K562 (cell line): Measurements from ENCODE around the gene RREB1. TPM values are rescaled to one million over a fixed set of nuclear protein-coding genes. Genes with fewer than 3 reads are reported as not detected.

Experiments
- AFF4 ChIP-seq: sonication (generic); formaldehyde crosslinking; IDR thresholded peaks from 2 replicates; pipeline ENCODE4 v1.8.0; 2023; ENCODE audit warnings: mild to moderate bottlenecking, missing genetic modification reagents
- FOXA3 ChIP-seq, 2 experiments: fragments of 450-650 bp in 1 of 2; sonication (generic) in 1 of 2; formaldehyde crosslinking; IDR thresholded peaks in 1 of 2; conservative IDR thresholded peaks in 1 of 2; 2 replicates each; pipeline versions ENCODE4 v1.4.0 to v1.8.0; 2020 to 2022; ENCODE audit warnings: mild to moderate bottlenecking in 2 of 2, missing genetic modification reagents in 1 of 2
- FOXJ3 ChIP-seq: sonication (generic); formaldehyde crosslinking; IDR thresholded peaks from 2 replicates; pipeline ENCODE4 v1.4.0; 2020; ENCODE audit warnings: mild to moderate bottlenecking, missing genetic modification reagents
- HNRNPLL ChIP-seq: fragments of 200-400 bp; formaldehyde crosslinking; IDR thresholded peaks from 2 replicates; pipeline ENCODE4 v1.6.1; 2017; ENCODE audit warnings: low read length, low read depth, mild to moderate bottlenecking; ENCODE audit not compliant: poor library complexity, severe bottlenecking
- MAX ChIP-seq: sonication (generic); formaldehyde crosslinking; IDR thresholded peaks from 2 replicates; pipeline ENCODE4 v1.9.0; 2022; ENCODE audit warnings: mild to moderate bottlenecking, missing genetic modification reagents
- MCM2 ChIP-seq: fragments of 450-650 bp; IDR thresholded peaks from 2 replicates; pipeline ENCODE4 v1.6.1; 2017; ENCODE audit warnings: low read depth, mild to moderate bottlenecking
- MECOM ChIP-seq: fragments of 250-450 bp; sonication (Bioruptor Pico); IDR thresholded peaks from 2 replicates; pipeline ENCODE4 v1.8.0; 2022; ENCODE audit warnings: inconsistent platforms
- OTX1 ChIP-seq: fragments of 450-650 bp; formaldehyde crosslinking; IDR thresholded peaks from 2 replicates; pipeline ENCODE4 v1.4.0; 2022; ENCODE audit warnings: mild to moderate bottlenecking
- PHB ChIP-seq: fragments of 250-450 bp; sonication (Bioruptor Pico); IDR thresholded peaks from 2 replicates; pipeline ENCODE4 v1.5.0; 2021
- POU5F1 ChIP-seq: fragments of 150-350 bp; IDR thresholded peaks from 2 replicates; pipeline ENCODE4 v1.6.1; 2014; ENCODE audit warnings: borderline replicate concordance, low read length, low read depth, mild to moderate bottlenecking; ENCODE audit not compliant: partially characterized antibody
- SMARCA4 ChIP-seq: fragments of 450-650 bp; IDR thresholded peaks from 2 replicates; pipeline ENCODE4 v1.6.1; 2016
- SREBF2 ChIP-seq: sonication (generic); formaldehyde crosslinking; IDR thresholded peaks from 2 replicates; pipeline ENCODE4 v1.4.0; 2020; ENCODE audit warnings: mild to moderate bottlenecking, missing genetic modification reagents
- STAT5B ChIP-seq: fragments of 250-450 bp; sonication (Bioruptor Pico); IDR thresholded peaks from 2 replicates; pipeline ENCODE4 v1.8.0; 2021; ENCODE audit warnings: mild to moderate bottlenecking, inconsistent platforms
- TEAD4 ChIP-seq, 2 experiments: sonication (generic) in 1 of 2; formaldehyde crosslinking in 1 of 2; IDR thresholded peaks; 2 replicates each; pipeline versions ENCODE4 v1.6.1 to v1.8.0; 2012 to 2022; ENCODE audit warnings: borderline replicate concordance in 1 of 2, inconsistent platforms in 1 of 2, low read length in 1 of 2, mild to moderate bottlenecking in 1 of 2, missing genetic modification reagents in 1 of 2
- TSHZ1 ChIP-seq: fragments of 250-450 bp; sonication (Bioruptor Pico); IDR thresholded peaks from 2 replicates; pipeline ENCODE4 v1.4.0; 2020; ENCODE audit warnings: mild to moderate bottlenecking, moderate library complexity
- ZNF143 ChIP-seq: sonication (generic); formaldehyde crosslinking; IDR thresholded peaks from 2 replicates; pipeline ENCODE4 v1.9.0; 2022; ENCODE audit warnings: mild to moderate bottlenecking, missing genetic modification reagents
- ZNF175 ChIP-seq: fragments of 200-800 bp; sonication (Bioruptor generic); IDR thresholded peaks from 2 replicates; pipeline ENCODE4 v1.6.1; 2016; ENCODE audit warnings: low read depth, mild to moderate bottlenecking, missing genetic modification characterization, missing compliant biosample characterization
- ZNF696 ChIP-seq: fragments of 250-450 bp; sonication (Bioruptor Pico); conservative IDR thresholded peaks from 2 replicates; pipeline ENCODE4 v1.4.0; 2020; ENCODE audit warnings: mild to moderate bottlenecking, moderate library complexity
- polyA plus RNA-seq, 8 experiments: library from polyadenylated mRNA; depleted of rRNA in 4 of 8; stranded (reverse) in 5 of 8; unstranded in 3 of 8; fragments of >200 nt; fragmentation: Nextera tagmentation in 2 of 8; fragmentation: Illumina TruSeq in 1 of 8; extraction: Ambion mirVana in 2 of 8; extraction: Trizol in 1 of 8; gene quantifications; 2 replicates each; pipeline versions ENCODE4 v1.2.1 to v1.2.3, GENCODE V29; 2011 to 2014; ENCODE audit warnings: inconsistent platforms in 1 of 8, missing spikeins in 1 of 8
- total RNA-seq, 7 experiments: library from RNA; depleted of rRNA in 6 of 7; stranded (reverse); fragments of >200 nt in 6 of 7; fragmentation: Illumina TruSeq in 2 of 7; extraction: Trizol in 2 of 7; gene quantifications; 2 replicates each; pipeline versions ENCODE4 v1.2.1 to v1.2.3, GENCODE V29; 2011 to 2021; ENCODE audit warnings: low replicate concordance in 1 of 7

The RREB1 gene
- total and polyA plus RNA-seq, 9 of the 15 experiments (the other 6 are each of a cell fraction or from before 2014, with no cell fraction given): 3.3 to 64.2 (median 19.3) TPM

GRCh38 chr6:7201732-7202541 is 94.2 kb downstream of the RREB1 start (continued):
- TF ChIP-seq TEAD4 (IDR thresholded peaks at IDR 0.05; ENCODE audit: low read length): peak; percentile 68
- TF ChIP-seq TEAD4 (CRISPR knock-in tag; IDR thresholded peaks at IDR 0.05; ENCODE audit: borderline replicate concordance): no peak
- TF ChIP-seq SMARCA4: peak; percentile 96
- no peak for TF ChIP-seq SREBF2 (CRISPR knock-in tag)
- 0 out of 4 replicates have a peak, but pooled peaks of 1 of the 2 experiments have one; percentile 16 for TF ChIP-seq FOXA3 (CRISPR knock-in tag; conservative IDR thresholded peaks at IDR 0.05 in 1 of 2, IDR thresholded peaks at IDR 0.05 in 1 of 2)
- peak; percentile 85 for TF ChIP-seq AFF4 (CRISPR knock-in tag)
- no peak for TF ChIP-seq ZNF143 (CRISPR knock-in tag)
- no peak for TF ChIP-seq MCM2
- peak; percentile 68; the same call in 1 of the 2 replicates for TF ChIP-seq ZNF175 (CRISPR knock-in tag)
- no peak for TF ChIP-seq TSHZ1 (CRISPR knock-in tag)
- 0 out of 2 replicates have a peak, but pooled peaks have one; percentile 5 for TF ChIP-seq MECOM (CRISPR knock-in tag)
- peak; percentile 67; the same call in 1 of the 2 replicates for TF ChIP-seq ZNF696 (CRISPR knock-in tag)
- no peak for TF ChIP-seq POU5F1
- peak; percentile 95 for TF ChIP-seq OTX1 (CRISPR knock-in tag)
- no peak for TF ChIP-seq FOXJ3 (CRISPR knock-in tag)
- TF ChIP-seq PHB (CRISPR knock-in tag): no peak
- TF ChIP-seq MAX (CRISPR knock-in tag): peak; percentile 96
- TF ChIP-seq STAT5B (CRISPR knock-in tag): no peak
- TF ChIP-seq HNRNPLL: no peak
